ENCODE data around the gene ZNF524.

ZNF524 gene

DNA sequence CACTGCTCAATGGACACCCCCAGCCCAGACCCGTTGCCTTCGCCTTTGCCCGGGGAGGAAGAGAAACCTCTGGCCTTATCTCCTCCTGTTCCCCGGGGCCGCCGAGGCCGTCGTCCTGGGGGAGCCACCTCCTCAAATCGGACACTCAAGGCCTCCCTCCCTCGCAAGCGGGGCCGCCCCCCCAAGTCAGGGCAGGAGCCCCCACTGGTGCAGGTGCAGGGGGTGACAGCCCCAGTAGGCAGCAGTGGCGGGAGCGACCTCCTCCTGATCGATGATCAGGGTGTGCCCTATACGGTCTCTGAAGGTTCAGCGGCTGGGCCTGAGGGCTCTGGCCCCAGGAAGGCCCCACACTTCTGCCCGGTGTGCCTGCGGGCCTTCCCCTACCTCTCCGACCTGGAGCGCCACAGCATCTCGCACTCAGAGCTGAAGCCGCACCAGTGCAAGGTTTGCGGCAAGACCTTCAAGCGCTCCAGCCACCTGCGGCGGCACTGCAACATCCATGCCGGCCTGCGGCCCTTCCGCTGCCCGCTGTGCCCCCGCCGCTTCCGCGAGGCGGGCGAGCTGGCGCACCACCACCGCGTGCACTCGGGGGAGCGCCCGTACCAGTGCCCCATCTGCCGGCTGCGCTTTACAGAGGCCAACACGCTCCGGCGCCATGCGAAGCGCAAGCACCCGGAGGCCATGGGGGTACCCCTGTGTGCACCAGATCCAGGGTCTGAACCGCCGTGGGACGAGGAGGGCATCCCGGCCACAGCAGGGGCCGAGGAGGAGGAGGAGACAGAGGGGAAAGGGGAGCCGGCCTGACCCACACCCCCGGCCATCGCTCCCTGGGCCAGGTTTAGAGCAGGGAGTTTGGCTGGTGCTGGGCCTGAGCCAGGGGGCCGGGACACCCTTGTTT lies 2.3 kb downstream of the ZNF524 start:
- no peak for DNase-seq

DNA sequence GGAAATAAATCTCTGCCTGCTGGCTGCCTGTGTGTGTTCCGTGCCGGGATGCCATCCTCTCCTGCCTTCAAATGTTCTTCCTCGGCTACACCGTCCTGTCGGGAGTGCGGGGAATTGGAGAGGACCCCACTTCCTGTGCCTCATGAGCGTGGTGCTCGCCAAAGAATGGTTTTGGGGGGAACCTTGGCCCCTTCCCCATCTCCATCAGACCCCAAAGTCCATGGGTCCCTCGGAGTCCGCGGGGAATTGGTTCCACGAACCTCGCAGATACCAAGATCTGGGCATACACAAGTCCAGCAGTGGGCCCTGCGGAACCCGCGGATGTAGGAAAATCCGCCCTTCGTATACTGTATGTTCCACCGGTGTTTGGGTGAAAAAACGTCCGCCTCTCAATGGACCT lies 3.0 kb downstream of the ZNF524 start:
- DNase-seq: no peak

DNA sequence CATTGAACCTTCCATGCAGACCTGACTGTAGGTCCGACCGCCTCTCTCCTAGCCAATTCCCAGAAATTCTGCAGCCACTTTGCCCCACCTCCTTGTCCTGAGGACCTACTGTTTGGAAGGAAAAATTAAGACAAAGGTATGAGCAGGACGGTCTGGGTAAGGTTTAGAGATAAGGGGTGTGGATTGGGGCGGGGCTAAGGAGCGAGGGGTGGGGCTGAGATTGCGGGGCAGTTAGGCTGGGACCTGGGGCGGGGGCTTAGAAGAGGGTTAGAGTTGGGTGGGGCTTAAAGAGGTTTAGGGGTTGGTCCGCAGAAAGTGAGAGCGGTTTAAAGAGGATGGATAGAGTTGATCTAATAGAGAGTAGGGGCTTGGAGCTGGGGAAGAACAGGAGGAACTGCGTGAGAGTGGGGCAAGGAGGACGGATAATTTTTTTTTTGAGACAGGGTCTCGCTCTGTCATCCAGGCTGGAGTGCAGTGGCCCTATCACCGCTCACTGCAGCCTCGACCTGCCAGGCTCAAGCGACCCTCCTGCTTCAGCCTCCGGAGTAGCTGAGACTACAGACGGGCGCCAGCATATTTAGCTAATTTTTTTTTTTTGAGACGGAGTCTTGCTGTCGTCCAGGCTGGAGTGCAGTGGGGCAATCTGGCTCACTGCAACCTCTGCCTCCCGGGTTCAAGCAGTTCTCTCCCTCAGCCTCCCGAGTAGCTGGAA lies 3.6 kb downstream of the ZNF524 start:
- no peak for DNase-seq

DNA sequence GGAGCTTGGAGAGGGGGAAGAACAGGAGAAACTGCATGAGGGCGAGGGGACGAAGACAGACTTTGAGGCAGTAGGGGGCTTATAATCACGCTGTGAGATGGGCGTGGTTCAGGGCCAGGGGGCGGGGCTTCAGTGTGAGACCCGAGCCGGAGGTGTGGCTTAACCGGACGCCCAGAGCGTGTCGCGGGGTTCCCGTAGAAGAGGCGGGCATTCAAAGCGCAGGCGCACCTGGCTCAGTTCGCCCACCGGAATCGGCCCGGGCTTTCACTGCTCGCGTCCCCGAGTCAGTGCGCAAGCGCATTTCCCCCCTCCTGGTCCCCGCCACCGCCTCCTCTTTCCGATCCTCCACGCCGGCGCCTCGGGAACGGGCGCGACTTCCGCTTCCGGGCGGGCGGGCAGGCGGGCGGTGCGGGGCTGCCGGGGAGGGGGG lies 5.1 kb downstream of the ZNF524 start:
- peak; percentile 98 for DNase-seq

DNA sequence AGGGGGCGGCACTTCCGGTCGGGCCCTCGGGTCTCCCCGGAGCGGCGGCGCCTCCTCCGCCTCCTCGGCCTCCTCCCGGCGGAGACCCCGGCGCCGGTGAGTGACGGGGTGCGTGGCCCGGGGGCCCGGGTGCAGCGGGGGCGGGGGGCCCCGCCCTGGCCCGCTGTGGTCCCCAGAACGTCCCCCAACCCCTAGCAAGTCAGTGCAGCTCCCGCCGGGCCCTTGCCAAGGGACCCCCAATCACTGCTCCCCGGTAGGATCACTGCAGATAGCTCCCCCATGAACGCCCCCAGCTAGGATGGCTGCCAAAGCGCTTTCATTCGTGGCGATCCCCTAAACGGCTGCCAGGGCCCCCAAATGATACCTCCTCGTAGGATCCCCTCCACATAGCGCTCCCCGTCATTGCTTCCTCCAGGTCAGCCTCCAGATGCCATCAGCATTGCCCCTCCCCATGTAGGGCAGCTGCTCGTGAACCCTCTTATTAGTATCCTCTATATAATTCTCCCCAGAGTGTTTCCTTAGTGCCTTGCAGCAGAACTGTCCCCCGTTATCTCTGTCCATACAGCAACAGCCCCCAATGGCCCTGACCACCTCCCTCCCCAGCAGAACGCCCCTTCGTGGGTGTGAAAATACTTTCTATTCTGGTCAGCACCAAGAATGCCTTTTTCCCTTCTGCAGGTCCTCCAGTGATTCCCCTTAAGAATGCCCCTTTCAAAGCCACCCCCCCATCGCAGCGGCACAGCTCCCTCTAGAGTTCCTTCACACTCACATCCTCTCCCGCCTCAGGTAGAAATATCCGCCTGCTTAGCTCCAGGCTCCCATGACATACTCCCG lies 5.8 kb downstream of the ZNF524 start, which contains the start of gene ZNF865:
ZNF865 (plus strand) TSS at position 11 of the 834 bp plus-strand sequence. CDS start 7,972 bp downstream, outside the sequence.
- peak; percentile 83 for DNase-seq

DNA sequence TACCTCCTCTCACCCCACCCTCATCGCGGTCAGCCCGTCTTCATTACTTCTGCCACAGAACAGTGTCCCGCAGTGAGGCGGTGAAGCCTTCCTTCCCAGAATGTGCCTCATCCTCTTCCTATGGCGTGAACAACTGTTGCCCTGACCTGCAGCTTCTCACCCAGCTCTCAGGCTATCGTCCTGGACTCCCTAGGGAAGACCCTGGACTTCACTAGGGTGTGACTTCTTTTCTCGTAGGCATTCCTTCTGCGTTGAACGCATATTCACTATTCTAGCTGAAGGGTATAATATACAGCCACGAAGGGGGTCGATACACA lies 6.3 kb downstream of the ZNF524 start:
- DNase-seq: no peak

DNA sequence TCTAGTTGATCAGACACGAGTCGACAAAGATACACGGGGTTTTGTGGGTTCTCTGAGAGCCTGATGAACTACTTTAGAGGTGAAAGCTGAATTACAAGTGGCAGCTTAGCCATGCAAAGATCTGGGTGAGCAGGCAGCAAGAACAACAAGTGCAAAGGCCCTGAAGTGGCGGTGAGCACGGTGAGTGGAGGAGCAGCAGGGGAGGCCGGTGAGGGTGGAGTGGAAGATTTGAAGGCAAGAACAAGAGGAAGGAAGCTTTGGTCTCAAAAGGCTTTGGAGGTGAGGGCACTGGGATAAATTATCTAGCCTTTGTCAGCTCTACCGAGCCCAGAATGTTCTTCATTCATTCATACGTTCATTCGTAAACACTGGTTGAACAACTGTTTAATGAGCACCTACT lies 6.7 kb downstream of the ZNF524 start:
- DNase-seq: no peak

DNA sequence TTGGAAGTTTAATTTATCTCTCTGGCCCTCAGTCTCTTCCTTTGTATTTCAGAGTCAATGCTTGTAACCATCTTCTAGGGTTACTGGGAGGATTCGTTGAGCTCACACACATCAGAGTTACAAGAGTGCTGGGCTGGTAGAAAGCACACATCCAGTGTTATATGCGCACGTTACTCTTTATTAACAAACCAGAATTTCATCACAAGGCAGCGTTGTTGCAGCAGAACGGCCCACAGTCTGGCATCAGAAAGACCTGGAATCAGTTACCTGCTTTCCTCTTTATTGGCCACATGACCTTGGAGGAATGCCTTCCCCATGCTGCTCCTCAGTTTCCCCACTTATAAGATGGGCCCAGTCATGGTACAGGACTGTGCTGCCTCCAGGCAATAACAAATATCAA lies 9.2 kb downstream of the ZNF524 start:
- no peak for DNase-seq

DNA sequence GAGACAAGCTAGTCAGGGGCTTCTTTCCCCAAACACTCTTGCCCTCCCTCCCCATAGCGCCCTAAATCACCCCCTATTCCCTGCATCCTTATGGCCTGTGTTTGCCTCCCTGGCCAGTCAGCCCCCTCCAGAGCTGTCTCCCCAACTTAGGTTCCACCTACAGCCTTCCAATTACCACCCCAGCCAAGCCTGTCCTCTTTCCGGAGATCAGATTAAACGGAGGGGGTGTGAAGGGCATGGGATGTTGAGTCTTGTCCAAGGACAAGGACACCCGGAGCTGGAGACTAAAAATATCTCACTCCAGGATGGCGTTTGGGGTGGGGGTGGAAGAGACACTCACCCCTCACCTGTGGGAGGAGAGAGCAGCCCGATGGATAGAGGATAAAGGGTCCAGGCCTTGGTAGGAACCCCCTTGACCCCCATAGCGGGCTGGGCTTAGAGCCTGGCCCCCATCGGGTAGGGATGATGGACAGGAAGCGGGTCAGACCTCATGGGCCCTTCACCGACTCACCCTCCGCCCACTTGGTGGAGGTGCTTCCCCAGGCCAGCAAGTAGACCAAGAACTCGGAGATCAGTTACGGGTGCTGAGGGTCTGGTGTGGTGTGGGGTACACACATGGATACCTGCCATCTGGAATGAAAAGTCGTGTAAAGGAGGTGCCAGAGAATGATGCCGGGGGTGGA lies 11.4 kb downstream of the ZNF524 start:
- no peak for DNase-seq

DNA sequence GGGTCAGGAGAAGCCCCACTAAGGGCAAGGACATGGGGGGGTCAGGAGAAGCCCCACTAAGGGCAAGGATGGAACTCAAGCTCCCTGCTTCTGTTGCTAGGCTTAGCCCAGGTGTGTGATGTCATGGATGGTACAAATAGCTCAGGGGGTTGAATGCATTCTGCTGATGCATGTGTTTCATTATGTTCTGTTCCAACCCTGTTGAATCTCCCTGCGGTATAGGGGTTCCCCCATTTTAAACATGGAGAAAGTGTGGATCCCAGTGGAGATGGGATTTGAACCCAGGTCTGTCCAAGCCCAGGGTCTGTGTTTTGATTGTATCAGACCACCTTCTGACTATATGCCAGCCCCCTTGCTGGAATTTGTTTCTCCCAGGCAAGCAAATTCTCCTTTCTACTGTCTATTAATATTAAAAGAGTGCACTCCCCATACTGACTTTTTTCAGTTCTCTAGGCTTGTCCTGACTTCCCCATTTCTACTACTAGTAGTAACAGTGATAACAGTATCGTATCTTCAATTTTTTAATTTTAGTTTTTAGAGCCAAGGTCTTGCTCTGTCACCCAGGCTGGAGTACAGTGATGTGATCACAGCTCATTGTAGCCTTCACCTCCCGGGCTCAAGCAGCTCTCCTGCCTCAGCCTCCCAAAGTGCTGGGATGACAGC lies 12.0 kb downstream of the ZNF524 start:
- no peak for DNase-seq

DNA sequence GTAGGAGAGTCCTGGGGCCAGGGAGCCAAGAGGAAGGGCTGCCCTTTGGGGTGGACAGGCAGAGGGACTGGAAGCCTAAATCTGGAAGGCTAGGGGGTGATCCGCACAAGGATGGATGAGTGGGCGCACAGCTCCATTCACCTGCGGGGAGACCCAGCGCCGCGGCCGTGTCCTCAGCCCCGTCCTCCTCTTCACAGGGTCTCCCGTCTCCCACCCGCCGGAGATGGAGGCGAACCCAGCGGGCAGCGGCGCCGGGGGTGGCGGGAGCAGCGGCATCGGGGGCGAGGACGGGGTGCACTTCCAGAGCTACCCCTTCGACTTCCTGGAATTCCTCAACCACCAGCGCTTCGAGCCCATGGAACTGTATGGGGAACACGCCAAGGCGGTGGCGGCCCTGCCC lies 13.3 kb downstream of the ZNF524 start:
- DNase-seq: no peak

DNA sequence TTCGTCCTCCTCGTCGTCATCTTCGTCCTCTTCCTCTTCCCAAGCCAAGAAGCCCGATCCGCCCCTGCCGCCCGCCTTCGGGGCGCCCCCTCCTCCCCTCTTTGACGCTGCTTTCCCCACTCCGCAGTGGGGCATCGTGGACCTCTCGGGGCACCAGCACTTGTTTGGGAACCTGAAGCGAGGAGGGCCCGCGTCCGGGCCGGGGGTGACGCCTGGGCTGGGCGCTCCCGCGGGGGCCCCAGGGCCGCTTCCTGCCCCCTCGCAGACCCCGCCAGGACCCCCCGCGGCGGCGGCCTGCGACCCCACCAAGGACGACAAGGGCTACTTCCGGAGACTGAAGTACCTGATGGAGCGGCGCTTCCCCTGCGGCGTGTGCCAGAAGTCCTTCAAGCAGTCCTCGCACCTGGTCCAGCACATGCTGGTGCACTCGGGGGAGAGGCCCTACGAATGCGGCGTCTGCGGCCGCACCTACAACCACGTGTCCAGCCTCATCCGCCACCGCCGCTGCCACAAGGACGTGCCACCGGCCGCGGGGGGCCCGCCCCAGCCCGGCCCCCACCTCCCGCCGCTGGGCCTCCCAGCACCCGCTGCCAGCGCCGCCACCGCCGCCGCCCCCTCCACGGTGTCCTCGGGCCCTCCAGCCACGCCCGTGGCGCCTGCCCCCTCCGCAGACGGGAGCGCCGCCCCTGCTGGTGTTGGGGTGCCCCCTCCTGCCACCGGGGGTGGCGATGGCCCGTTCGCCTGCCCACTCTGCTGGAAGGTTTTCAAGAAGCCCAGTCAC lies 14.0 kb downstream of the ZNF524 start:
- DNase-seq: no peak

DNA sequence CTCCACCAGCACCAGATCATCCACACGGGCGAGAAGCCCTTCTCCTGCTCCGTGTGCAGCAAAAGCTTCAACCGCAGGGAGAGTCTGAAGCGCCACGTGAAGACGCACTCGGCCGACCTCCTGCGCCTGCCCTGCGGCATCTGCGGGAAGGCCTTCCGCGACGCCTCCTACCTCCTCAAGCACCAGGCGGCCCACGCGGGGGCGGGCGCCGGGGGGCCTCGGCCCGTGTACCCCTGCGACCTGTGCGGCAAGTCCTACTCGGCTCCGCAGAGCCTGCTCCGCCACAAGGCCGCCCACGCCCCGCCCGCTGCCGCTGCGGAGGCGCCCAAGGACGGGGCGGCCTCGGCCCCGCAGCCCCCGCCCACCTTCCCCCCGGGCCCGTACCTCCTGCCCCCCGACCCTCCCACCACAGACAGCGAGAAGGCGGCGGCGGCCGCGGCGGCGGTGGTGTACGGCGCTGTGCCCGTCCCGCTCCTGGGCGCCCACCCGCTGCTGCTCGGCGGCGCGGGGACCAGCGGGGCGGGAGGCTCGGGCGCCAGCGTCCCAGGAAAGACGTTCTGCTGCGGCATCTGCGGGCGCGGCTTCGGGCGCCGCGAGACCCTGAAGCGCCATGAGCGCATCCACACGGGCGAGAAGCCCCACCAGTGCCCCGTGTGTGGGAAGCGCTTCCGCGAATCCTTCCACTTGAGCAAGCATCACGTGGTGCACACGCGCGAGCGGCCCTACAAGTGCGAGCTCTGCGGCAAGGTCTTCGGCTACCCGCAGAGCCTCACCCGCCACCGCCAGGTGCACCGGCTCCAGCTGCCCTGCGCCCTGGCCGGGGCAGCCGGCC lies 14.8 kb downstream of the ZNF524 start:
- no peak for DNase-seq

DNA sequence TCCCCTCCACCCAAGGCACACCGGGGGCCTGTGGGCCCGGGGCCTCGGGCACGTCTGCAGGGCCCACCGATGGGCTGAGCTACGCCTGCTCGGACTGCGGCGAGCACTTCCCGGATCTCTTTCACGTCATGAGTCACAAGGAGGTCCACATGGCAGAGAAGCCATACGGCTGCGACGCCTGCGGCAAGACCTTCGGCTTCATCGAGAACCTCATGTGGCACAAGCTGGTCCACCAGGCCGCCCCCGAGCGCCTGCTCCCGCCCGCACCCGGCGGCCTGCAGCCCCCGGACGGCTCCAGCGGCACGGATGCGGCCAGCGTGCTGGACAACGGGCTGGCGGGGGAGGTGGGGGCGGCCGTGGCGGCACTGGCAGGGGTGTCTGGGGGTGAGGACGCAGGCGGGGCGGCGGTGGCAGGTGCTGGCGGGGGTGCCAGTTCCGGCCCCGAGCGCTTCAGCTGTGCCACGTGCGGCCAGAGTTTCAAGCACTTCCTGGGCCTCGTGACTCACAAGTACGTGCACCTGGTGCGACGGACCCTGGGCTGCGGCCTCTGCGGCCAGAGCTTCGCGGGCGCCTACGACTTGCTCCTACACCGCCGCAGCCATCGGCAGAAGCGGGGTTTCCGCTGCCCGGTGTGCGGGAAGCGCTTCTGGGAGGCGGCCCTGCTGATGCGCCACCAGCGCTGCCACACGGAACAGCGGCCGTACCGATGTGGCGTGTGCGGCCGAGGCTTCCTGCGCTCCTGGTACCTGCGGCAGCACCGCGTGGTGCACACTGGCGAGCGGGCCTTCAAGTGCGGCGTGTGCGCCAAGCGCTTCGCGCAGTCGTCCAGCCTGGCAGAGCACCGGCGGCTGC lies 15.7 kb downstream of the ZNF524 start:
- DNase-seq: no peak

DNA sequence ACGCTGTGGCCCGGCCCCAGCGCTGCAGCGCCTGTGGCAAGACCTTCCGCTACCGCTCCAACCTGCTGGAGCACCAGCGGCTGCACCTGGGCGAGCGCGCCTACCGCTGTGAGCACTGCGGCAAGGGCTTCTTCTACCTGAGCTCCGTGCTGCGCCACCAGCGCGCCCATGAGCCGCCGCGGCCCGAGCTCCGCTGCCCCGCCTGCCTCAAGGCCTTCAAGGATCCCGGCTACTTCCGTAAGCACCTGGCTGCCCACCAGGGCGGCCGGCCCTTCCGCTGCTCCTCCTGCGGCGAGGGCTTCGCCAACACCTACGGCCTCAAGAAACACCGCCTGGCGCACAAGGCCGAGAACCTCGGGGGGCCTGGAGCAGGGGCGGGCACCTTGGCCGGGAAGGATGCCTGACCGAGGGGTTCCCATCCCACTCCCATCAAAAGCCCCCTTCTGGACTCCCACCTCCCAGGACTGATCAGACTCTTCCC lies 16.3 kb downstream of the ZNF524 start:
- DNase-seq: no peak

DNA sequence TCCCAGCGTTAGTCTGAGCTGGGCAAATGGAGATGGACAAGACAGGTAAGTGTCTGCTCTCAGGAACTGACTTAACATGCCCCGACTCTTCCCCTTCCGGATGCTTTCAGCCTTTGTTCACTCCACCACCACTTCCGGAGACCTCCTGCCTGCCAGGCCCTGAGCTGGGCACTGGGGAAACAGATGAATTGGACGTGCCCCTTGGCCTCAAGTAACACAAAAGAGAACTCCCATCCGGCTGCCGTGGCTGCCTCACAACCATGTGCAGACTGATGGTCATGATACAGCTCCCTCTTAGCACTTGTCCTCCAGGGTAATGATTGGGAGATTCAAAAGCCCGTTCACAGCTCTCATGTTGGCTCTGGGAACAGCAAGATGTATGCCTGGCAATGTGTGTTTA lies 17.3 kb downstream of the ZNF524 start:
- DNase-seq: no peak

DNA sequence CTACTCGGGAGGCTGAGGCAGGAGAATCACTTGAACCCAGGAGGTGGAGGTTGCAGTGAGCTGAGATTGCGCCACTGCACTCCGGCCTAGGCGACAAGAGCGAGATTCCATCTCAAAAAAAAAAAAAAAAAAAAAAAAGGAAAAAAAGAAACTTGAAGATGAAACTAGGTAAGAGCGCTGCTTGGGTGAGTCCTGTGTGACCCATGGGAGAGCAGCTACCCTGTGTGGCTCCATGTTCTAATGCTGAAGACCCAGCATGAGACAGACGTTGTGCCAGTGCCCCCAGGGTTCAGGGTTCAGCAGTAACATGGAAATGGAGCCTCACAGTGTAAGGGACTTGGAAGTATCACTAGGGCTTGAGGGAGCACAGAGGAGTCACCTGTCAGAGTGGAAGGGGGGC lies 18.3 kb downstream of the ZNF524 start:
- no peak for DNase-seq

DNA sequence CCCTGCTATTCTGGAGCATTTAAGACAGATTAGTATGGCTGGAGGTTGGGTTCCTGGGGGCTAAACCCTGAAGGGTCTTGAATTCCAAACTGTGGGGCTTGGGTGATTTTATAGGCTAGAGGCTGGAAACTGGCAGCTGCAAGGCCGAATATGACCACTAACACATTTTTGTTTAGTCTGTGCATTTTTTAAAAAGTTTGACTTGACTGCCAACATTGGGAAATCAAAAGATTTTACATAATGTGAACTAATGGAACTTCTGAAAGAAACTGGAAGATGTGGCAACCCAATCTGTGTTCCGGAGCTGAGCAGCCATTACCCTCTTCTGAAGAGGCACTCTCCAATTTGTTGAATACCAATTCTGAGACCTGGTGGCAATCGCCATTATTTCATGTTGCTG lies 19.2 kb downstream of the ZNF524 start:
- peak; percentile 42 for DNase-seq
